ENCODE measurements around the gene ACBD5.
"Not testable (repeated sequence)": the region's sequence is repeated elsewhere in the genome, so short reads cannot be mapped to it uniquely, and the experiment has no call there.

ACBD5 gene

DNA sequence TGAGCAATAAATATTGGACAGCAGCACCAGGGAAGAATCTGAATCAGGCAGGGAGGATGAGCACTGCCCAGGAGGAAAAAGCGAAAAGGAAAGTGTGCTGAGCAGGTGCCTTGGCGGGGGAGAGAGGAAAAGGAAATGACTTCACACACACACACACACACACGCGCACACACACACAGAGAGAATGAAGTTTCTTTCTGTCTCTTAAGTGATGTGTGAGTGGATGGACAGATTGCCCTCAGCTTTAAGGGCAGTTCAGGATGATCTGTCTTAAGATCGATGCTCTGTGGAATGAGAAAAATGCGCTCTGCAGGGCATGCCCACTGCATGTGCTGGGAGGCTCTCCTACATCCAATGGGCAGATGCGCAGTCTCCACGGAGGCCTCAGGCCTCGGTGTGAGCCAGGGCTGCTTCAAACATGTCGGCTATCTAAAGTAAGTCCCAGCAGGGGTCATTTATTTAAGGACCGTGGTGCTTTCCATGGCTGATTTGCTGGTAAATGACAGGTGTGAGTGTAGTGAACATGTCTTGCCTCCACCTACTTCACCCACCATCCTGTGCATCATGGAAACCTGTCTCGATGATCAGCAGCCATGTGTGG, 2.5 kb upstream of the ACBD5 start:
- peak; percentile 79 for DNase-seq
- Histone ChIP-seq H3K9ac (ENCODE audit: low read length) (peak overlapping the region; percentile 65), H3K36me3 (ENCODE audit: control insufficient read depth, insufficient read depth, low read length) (no peaks in the 10 kb centered on the region), H3K4ac (ENCODE audit: low read depth, low read length) (no peak overlapping the region), H4K5ac (ENCODE audit: low read length) (peak overlapping the region; percentile 3), H3K27ac (ENCODE audit: low read depth, low read length) (no peak overlapping the region), H2BK5ac (ENCODE audit: low read length) (no peak overlapping the region), H3K56ac (ENCODE audit: low read length) (peak overlapping the region; percentile 78), H3K23ac (ENCODE audit: low read length) (no peak overlapping the region), H3K79me2 (ENCODE audit: control insufficient read depth, insufficient read depth, low read length) (no peaks in the 10 kb centered on the region), H2AK5ac (ENCODE audit: low read length) (no peak overlapping the region), H3K27me3 (ENCODE audit: insufficient read depth, low read length, poor library complexity) (no peaks in the 10 kb centered on the region), H2BK15ac (replicated peaks; ENCODE audit: low read depth) (no peak overlapping the region), H3K18ac (ENCODE audit: low read length) (no peak overlapping the region), H4K8ac (ENCODE audit: low read depth, low read length) (no peak overlapping the region), H3K79me1 (ENCODE audit: low read length) (peaks cover 1% of the 10 kb centered on the region), H3K4me1 (ENCODE audit: control insufficient read depth, low read depth, low read length) (peaks cover 1% of the 10 kb centered on the region), H3K4me3 (ENCODE audit: low read length) (peak overlapping the region; percentile 19), H3K4me2 (ENCODE audit: low read length) (peak overlapping the region; percentile 25), H2BK120ac (ENCODE audit: low read depth, low read length) (no peak overlapping the region)
- WGBS (ENCODE audit: extremely low coverage, insufficient coverage, low lambda C conversion rate): no CpG with 5 or more reads among the region's 12 CpGs

GRCh38 chr10:27242473-27242950, 1.9 kb upstream of the ACBD5 start:
- Histone ChIP-seq H3K23ac (ENCODE audit: low read length) (no peak overlapping the region), H2AK5ac (ENCODE audit: low read length) (no peak overlapping the region), H2BK5ac (ENCODE audit: low read length) (no peak overlapping the region), H2BK120ac (ENCODE audit: low read depth, low read length) (no peak overlapping the region), H3K36me3 (ENCODE audit: control insufficient read depth, insufficient read depth, low read length) (no peaks in the 10 kb centered on the region), H4K8ac (ENCODE audit: low read depth, low read length) (no peak overlapping the region), H3K9ac (ENCODE audit: low read length) (peak overlapping the region; percentile 90), H2BK15ac (replicated peaks; ENCODE audit: low read depth) (no peak overlapping the region), H3K79me1 (ENCODE audit: low read length) (peaks cover 1% of the 10 kb centered on the region), H3K56ac (ENCODE audit: low read length) (peak overlapping the region; percentile 96), H3K4me2 (ENCODE audit: low read length) (peak overlapping the region; percentile 25), H3K27me3 (ENCODE audit: insufficient read depth, low read length, poor library complexity) (no peaks in the 10 kb centered on the region), H3K18ac (ENCODE audit: low read length) (no peak overlapping the region), H3K4me1 (ENCODE audit: control insufficient read depth, low read depth, low read length) (peaks cover 1% of the 10 kb centered on the region), H3K4me3 (ENCODE audit: low read length) (peak overlapping the region; percentile 80), H3K27ac (ENCODE audit: low read depth, low read length) (peak overlapping the region; percentile 98), H4K5ac (ENCODE audit: low read length) (no peak overlapping the region), H3K79me2 (ENCODE audit: control insufficient read depth, insufficient read depth, low read length) (no peaks in the 10 kb centered on the region), H3K4ac (ENCODE audit: low read depth, low read length) (no peak overlapping the region)
- DNase-seq: no peak
- no CpG with 5 or more reads among the region's 6 CpGs for WGBS (ENCODE audit: extremely low coverage, insufficient coverage, low lambda C conversion rate)

GRCh38 chr10:27241652-27242472, 1.3 kb upstream of the ACBD5 start:
- no peak overlapping the region for H4K5ac ChIP-seq (ENCODE audit: low read length)
- peak overlapping the region; percentile 94 for H3K4me2 ChIP-seq (ENCODE audit: low read length)
- peaks cover 1% of the 10 kb centered on the region for H3K4me1 ChIP-seq (ENCODE audit: control insufficient read depth, low read depth, low read length)
- peak overlapping the region; percentile 98 for H3K27ac ChIP-seq (ENCODE audit: low read depth, low read length)
- H2BK5ac ChIP-seq (ENCODE audit: low read length): no peak overlapping the region
- DNase-seq: peak; percentile 98
- H3K18ac ChIP-seq (ENCODE audit: low read length): peak overlapping the region; percentile 78
- WGBS (ENCODE audit: extremely low coverage, insufficient coverage, low lambda C conversion rate): no CpG with 5 or more reads among the region's 59 CpGs
- peaks cover 1% of the 10 kb centered on the region for H3K79me1 ChIP-seq (ENCODE audit: low read length)
- H3K4me3 ChIP-seq (ENCODE audit: low read length): peak overlapping the region; percentile 80
- no peak overlapping the region for H2AK5ac ChIP-seq (ENCODE audit: low read length)
- H3K36me3 ChIP-seq (ENCODE audit: control insufficient read depth, insufficient read depth, low read length): no peaks in the 10 kb centered on the region
- no peak overlapping the region for H2BK120ac ChIP-seq (ENCODE audit: low read depth, low read length)
- H4K8ac ChIP-seq (ENCODE audit: low read depth, low read length): no peak overlapping the region
- peak overlapping the region; percentile 5 for H3K4ac ChIP-seq (ENCODE audit: low read depth, low read length)
- H3K9ac ChIP-seq (ENCODE audit: low read length): peak overlapping the region; percentile 90
- no peaks in the 10 kb centered on the region for H3K27me3 ChIP-seq (ENCODE audit: insufficient read depth, low read length, poor library complexity)
- H2BK15ac ChIP-seq (replicated peaks; ENCODE audit: low read depth): no peak overlapping the region
- H3K23ac ChIP-seq (ENCODE audit: low read length): no peak overlapping the region
- no peaks in the 10 kb centered on the region for H3K79me2 ChIP-seq (ENCODE audit: control insufficient read depth, insufficient read depth, low read length)
- H3K56ac ChIP-seq (ENCODE audit: low read length): peak overlapping the region; percentile 96

DNA sequence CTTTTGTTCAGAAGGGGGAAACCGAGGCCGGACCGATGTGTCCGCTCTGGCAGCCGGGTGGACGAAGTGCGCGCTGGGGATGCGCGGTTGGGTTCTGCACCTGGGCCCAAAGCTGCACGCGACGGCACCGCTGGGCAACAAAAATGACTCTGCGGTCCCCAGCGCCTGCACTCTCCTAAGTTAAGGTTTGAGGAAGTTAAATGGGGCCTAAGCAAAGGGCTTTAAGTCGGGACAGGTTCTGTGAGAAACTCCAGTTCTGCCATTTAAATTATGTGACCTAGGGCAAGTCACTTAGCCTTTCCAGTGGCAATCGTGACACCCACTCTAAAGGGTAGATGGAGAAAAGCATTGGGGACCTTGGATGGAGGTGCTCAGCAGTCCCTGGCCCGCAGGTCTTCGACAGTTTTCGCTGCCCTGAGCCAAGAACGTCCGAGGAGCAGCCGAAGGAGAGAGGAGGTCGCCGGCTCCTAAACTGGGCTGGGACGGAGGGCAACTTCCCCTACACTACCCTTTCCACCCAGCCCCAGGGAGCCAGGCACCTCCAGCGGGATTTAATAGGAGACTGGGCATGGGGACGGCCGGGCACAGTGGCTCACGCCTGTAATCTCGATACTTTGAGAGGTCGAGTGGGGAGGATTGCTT, 534 bp upstream of the ACBD5 start:
- H4K5ac ChIP-seq (ENCODE audit: low read length): no peak overlapping the region
- no peaks in the 10 kb centered on the region for H3K79me2 ChIP-seq (ENCODE audit: control insufficient read depth, insufficient read depth, low read length)
- no peaks in the 10 kb centered on the region for H3K36me3 ChIP-seq (ENCODE audit: control insufficient read depth, insufficient read depth, low read length)
- H3K4me2 ChIP-seq (ENCODE audit: low read length): peak overlapping the region; percentile 93
- H3K27ac ChIP-seq (ENCODE audit: low read depth, low read length): peak overlapping the region; percentile 98
- H3K18ac ChIP-seq (ENCODE audit: low read length): peak overlapping the region; percentile 64
- peak overlapping the region; percentile 90 for H3K9ac ChIP-seq (ENCODE audit: low read length)
- H2AK5ac ChIP-seq (ENCODE audit: low read length): no peak overlapping the region
- H2BK15ac ChIP-seq (replicated peaks; ENCODE audit: low read depth): no peak overlapping the region
- no CpG with 5 or more reads among the region's 33 CpGs for WGBS (ENCODE audit: extremely low coverage, insufficient coverage, low lambda C conversion rate)
- H3K56ac ChIP-seq (ENCODE audit: low read length): peak overlapping the region; percentile 96
- H2BK120ac ChIP-seq (ENCODE audit: low read depth, low read length): no peak overlapping the region
- H3K4me1 ChIP-seq (ENCODE audit: control insufficient read depth, low read depth, low read length): peaks cover 1% of the 10 kb centered on the region
- peak overlapping the region; percentile 77 for H2BK5ac ChIP-seq (ENCODE audit: low read length)
- H3K4ac ChIP-seq (ENCODE audit: low read depth, low read length): peak overlapping the region; percentile 5
- H3K79me1 ChIP-seq (ENCODE audit: low read length): peaks cover 1% of the 10 kb centered on the region
- no peak overlapping the region for H3K23ac ChIP-seq (ENCODE audit: low read length)
- H3K4me3 ChIP-seq (ENCODE audit: low read length): peak overlapping the region; percentile 32
- DNase-seq: peak; percentile 80
- H3K27me3 ChIP-seq (ENCODE audit: insufficient read depth, low read length, poor library complexity): no peaks in the 10 kb centered on the region
- no peak overlapping the region for H4K8ac ChIP-seq (ENCODE audit: low read depth, low read length)

GRCh38 chr10:27237531-27237930, 3.1 kb downstream of the ACBD5 start:
- H3K27me3 ChIP-seq (ENCODE audit: insufficient read depth, low read length, poor library complexity); H2BK5ac ChIP-seq (ENCODE audit: low read length): not testable (repeated sequence)

More at GRCh38 chr10:27237531-27237930, 3.1 kb downstream of the ACBD5 start:
- H4K8ac ChIP-seq (ENCODE audit: low read depth, low read length); H3K36me3 ChIP-seq (ENCODE audit: control insufficient read depth, insufficient read depth, low read length); H4K5ac ChIP-seq (ENCODE audit: low read length); H3K27ac ChIP-seq (ENCODE audit: low read depth, low read length); H3K4me3 ChIP-seq (ENCODE audit: low read length); H3K4me2 ChIP-seq (ENCODE audit: low read length); H3K18ac ChIP-seq (ENCODE audit: low read length); H2AK5ac ChIP-seq (ENCODE audit: low read length); H2BK120ac ChIP-seq (ENCODE audit: low read depth, low read length); H3K4me1 ChIP-seq (ENCODE audit: control insufficient read depth, low read depth, low read length); H2BK15ac ChIP-seq (replicated peaks; ENCODE audit: low read depth); H3K79me2 ChIP-seq (ENCODE audit: control insufficient read depth, insufficient read depth, low read length); H3K4ac ChIP-seq (ENCODE audit: low read depth, low read length); H3K9ac ChIP-seq (ENCODE audit: low read length); H3K23ac ChIP-seq (ENCODE audit: low read length); H3K56ac ChIP-seq (ENCODE audit: low read length); H3K79me1 ChIP-seq (ENCODE audit: low read length); DNase-seq: not testable (repeated sequence)
- no CpG with 5 or more reads among the region's 8 CpGs for WGBS (ENCODE audit: extremely low coverage, insufficient coverage, low lambda C conversion rate)
